WTC11 (cell line): ENCODE results near the gene AXIN2. TPM values are rescaled to one million over a fixed set of nuclear protein-coding genes. Genes with fewer than 3 reads are reported as not detected.

ENCODE experiments used
- ATAC-seq: fragments of 200-7000 bp; cut with Tn5 transposase; 2 replicates; pipeline ENCODE4 v1.10.0; 2021; ENCODE audit warnings: mild to moderate bottlenecking, moderate library complexity
- CTCF ChIA-PET: fragments of 300-600 bp; sonication (Branson Sonifier 250); formaldehyde crosslinking; loops from one replicate; lab custom pipeline; 2021; ENCODE audit warnings: antibody characterized with exemption; lab: Charles Lee
- POLR2A ChIA-PET: fragments of 350-600 bp; sonication (Branson Sonifier 250); formaldehyde crosslinking; loops from one replicate; lab custom pipeline; 2021; ENCODE audit warnings: antibody characterized with exemption; lab: Charles Lee
- DNase-seq: peaks from one replicate; pipeline ENCODE4 v3.0.0; 2021; ENCODE audit warnings: low spot score
- H3K27ac Mint-ChIP-seq: 2 replicates; pipeline ENCODE4 v1.8.0; 2021; ENCODE audit warnings: mixed read lengths
- H3K27me3 Mint-ChIP-seq: 2 replicates; pipeline ENCODE4 v1.8.0; 2021; ENCODE audit warnings: low read depth, mild to moderate bottlenecking, moderate library complexity, mixed read lengths
- H3K36me3 Mint-ChIP-seq: 2 replicates; pipeline ENCODE4 v1.8.0; 2021; ENCODE audit warnings: mixed read lengths
- H3K4me1 Mint-ChIP-seq: 2 replicates; pipeline ENCODE4 v1.8.0; 2022; ENCODE audit warnings: mixed read lengths
- H3K4me3 Mint-ChIP-seq: 2 replicates; pipeline ENCODE4 v1.8.0; 2021; ENCODE audit warnings: mild to moderate bottlenecking, moderate library complexity, mixed read lengths
- H3K9me3 Mint-ChIP-seq: 2 replicates; pipeline ENCODE4 v1.8.0; 2021; ENCODE audit warnings: mixed read lengths
- CBFB ChIP-seq: sonication (generic); formaldehyde crosslinking; IDR thresholded peaks from 2 replicates; pipeline ENCODE4 v1.8.1; 2022; ENCODE audit warnings: mild to moderate bottlenecking, low read depth, missing genetic modification reagents
- CREB1 ChIP-seq: sonication (generic); formaldehyde crosslinking; IDR thresholded peaks from 2 replicates; pipeline ENCODE4 v1.8.0; 2023; ENCODE audit warnings: mild to moderate bottlenecking, missing genetic modification reagents
- CREM ChIP-seq: sonication (generic); formaldehyde crosslinking; IDR thresholded peaks from 2 replicates; pipeline ENCODE4 v1.8.1; 2022; ENCODE audit warnings: mild to moderate bottlenecking, missing genetic modification reagents, moderate library complexity
- ESRRA ChIP-seq: sonication (generic); formaldehyde crosslinking; IDR thresholded peaks from 2 replicates; pipeline ENCODE4 v1.8.1; 2022; ENCODE audit warnings: mild to moderate bottlenecking, missing genetic modification reagents, borderline replicate concordance
- ETV6 ChIP-seq: sonication (generic); formaldehyde crosslinking; IDR thresholded peaks from 2 replicates; pipeline ENCODE4 v1.8.1; 2022; ENCODE audit warnings: mild to moderate bottlenecking, missing genetic modification reagents
- FOXJ3 ChIP-seq: sonication (generic); formaldehyde crosslinking; IDR thresholded peaks from 2 replicates; pipeline ENCODE4 v1.9.0; 2021; ENCODE audit warnings: missing genetic modification reagents, mild to moderate bottlenecking, borderline replicate concordance
- FOXK1 ChIP-seq: sonication (generic); formaldehyde crosslinking; IDR thresholded peaks from 2 replicates; pipeline ENCODE4 v1.8.0; 2022; ENCODE audit warnings: mild to moderate bottlenecking, moderate library complexity, missing genetic modification reagents
- FOXP1 ChIP-seq: sonication (generic); formaldehyde crosslinking; IDR thresholded peaks from 2 replicates; pipeline ENCODE4 v1.8.0; 2022; ENCODE audit warnings: missing genetic modification reagents, mild to moderate bottlenecking, moderate library complexity, borderline replicate concordance
- JAZF1 ChIP-seq: fragments of 250-450 bp; sonication (Bioruptor Pico); IDR thresholded peaks from 2 replicates; pipeline ENCODE4 v1.9.0; 2021; ENCODE audit warnings: moderate library complexity, mild to moderate bottlenecking, inconsistent platforms
- NFATC4 ChIP-seq: fragments of 250-450 bp; sonication (Bioruptor Pico); IDR thresholded peaks from 2 replicates; pipeline ENCODE4 v1.9.0; 2021; ENCODE audit warnings: mild to moderate bottlenecking
- NFE2L1 ChIP-seq: sonication (generic); formaldehyde crosslinking; IDR thresholded peaks from 2 replicates; pipeline ENCODE4 v1.8.1; 2023; ENCODE audit warnings: missing genetic modification reagents
- OVOL2 ChIP-seq: fragments of 250-450 bp; sonication (Bioruptor Pico); IDR thresholded peaks from 2 replicates; pipeline ENCODE4 v1.9.0; 2021; ENCODE audit warnings: mild to moderate bottlenecking, borderline replicate concordance
- PRDM15 ChIP-seq: sonication (generic); formaldehyde crosslinking; IDR thresholded peaks from 2 replicates; pipeline ENCODE4 v1.8.0; 2022; ENCODE audit warnings: missing genetic modification reagents
- PRRX2 ChIP-seq: fragments of 250-450 bp; sonication (Bioruptor Pico); IDR thresholded peaks from 2 replicates; pipeline ENCODE4 v1.8.0; 2021; ENCODE audit warnings: mild to moderate bottlenecking
- SOX15 ChIP-seq: fragments of 250-450 bp; sonication (Bioruptor Pico); IDR thresholded peaks from 2 replicates; pipeline ENCODE4 v1.9.0; 2021; ENCODE audit warnings: mild to moderate bottlenecking
- TCF7 ChIP-seq: sonication (generic); formaldehyde crosslinking; IDR thresholded peaks from 2 replicates; pipeline ENCODE4 v1.8.0; 2022; ENCODE audit warnings: mild to moderate bottlenecking, low read depth, missing genetic modification reagents, moderate library complexity
- TEAD1 ChIP-seq: sonication (generic); formaldehyde crosslinking; IDR thresholded peaks from 2 replicates; pipeline ENCODE4 v1.8.0; 2022; ENCODE audit warnings: mild to moderate bottlenecking, missing genetic modification reagents
- ZNF317 ChIP-seq: sonication (generic); formaldehyde crosslinking; IDR thresholded peaks from 2 replicates; pipeline ENCODE4 v1.8.1; 2023; ENCODE audit warnings: low read depth, mild to moderate bottlenecking, moderate library complexity, missing genetic modification reagents, borderline replicate concordance
- ZNF396 ChIP-seq: fragments of 250-450 bp; sonication (Bioruptor Pico); IDR thresholded peaks from 2 replicates; pipeline ENCODE4 v1.8.0; 2021; ENCODE audit warnings: mild to moderate bottlenecking, moderate library complexity, borderline replicate concordance
- ZNF423 ChIP-seq: fragments of 250-450 bp; sonication (Bioruptor Pico); IDR thresholded peaks from 2 replicates; pipeline ENCODE4 v2.1.2; 2022; ENCODE audit warnings: mild to moderate bottlenecking, moderate library complexity
- total RNA-seq: library from RNA; stranded (reverse); gene quantifications from 3 replicates; pipeline ENCODE4 v1.2.3, GENCODE V29; 2021
- TF ChIP-seq, protein P1 (sequence below): sonication (generic); formaldehyde crosslinking; IDR thresholded peaks from 2 replicates; pipeline ENCODE4 v1.8.1; 2022; ENCODE audit warnings: missing genetic modification reagents, borderline replicate concordance
- TF ChIP-seq, protein P2 (sequence below): sonication (generic); formaldehyde crosslinking; IDR thresholded peaks from 2 replicates; pipeline ENCODE4 v1.8.1; 2023; ENCODE audit warnings: mild to moderate bottlenecking, missing genetic modification reagents, moderate library complexity
- TF ChIP-seq, protein P3 (sequence below): fragments of 250-450 bp; sonication (Bioruptor Pico); conservative IDR thresholded peaks from 2 replicates; pipeline ENCODE4 v1.9.0; 2021; ENCODE audit warnings: mild to moderate bottlenecking
- TF ChIP-seq, protein P4 (sequence below): sonication (generic); formaldehyde crosslinking; conservative IDR thresholded peaks from 2 replicates; pipeline ENCODE4 v1.8.1; 2023; ENCODE audit warnings: mild to moderate bottlenecking, low read depth, missing genetic modification reagents, moderate library complexity

Gene AXIN2
- total RNA-seq, 1 experiment from 2014 or later: 35.0 TPM

- Mint-ChIP-seq H3K27me3 (no peaks in the 10 kb centered on the region), H3K9me3 (no peaks in the 10 kb centered on the region), H3K36me3 (peaks cover 56% of the 10 kb centered on the region), H3K4me1 (peaks cover 42% of the 10 kb centered on the region), H3K27ac (peak overlapping the region; percentile 72), H3K4me3 (peak overlapping the region; percentile 3; the same call in 1 of the 2 replicates)
- ChIA-PET CTCF (interaction anchor here (0.5 to 1.5 kb wide), 4 partner anchors 13 to 300 kb away, joined by 3 read pairs; no protein-coding TSS in a partner anchor), POLR2A (no interaction called here)
- TF ChIP-seq SOX15 (no peak), OVOL2 (no peak), CREB1 (CRISPR knock-in tag) (no peak), FOXP1 (CRISPR knock-in tag) (no peak), PRDM15 (no peak), CREM (CRISPR knock-in tag) (no peak)
- TF ChIP-seq, protein P1, sequence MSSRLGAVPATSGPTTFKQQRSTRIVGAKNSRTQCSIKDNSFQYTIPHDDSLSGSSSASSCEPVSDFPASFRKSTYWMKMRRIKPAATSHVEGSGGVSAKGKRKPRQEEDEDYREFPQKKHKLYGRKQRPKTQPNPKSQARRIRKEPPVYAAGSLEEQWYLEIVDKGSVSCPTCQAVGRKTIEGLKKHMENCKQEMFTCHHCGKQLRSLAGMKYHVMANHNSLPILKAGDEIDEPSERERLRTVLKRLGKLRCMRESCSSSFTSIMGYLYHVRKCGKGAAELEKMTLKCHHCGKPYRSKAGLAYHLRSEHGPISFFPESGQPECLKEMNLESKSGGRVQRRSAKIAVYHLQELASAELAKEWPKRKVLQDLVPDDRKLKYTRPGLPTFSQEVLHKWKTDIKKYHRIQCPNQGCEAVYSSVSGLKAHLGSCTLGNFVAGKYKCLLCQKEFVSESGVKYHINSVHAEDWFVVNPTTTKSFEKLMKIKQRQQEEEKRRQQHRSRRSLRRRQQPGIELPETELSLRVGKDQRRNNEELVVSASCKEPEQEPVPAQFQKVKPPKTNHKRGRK: no peak
- TF ChIP-seq, protein P2, sequence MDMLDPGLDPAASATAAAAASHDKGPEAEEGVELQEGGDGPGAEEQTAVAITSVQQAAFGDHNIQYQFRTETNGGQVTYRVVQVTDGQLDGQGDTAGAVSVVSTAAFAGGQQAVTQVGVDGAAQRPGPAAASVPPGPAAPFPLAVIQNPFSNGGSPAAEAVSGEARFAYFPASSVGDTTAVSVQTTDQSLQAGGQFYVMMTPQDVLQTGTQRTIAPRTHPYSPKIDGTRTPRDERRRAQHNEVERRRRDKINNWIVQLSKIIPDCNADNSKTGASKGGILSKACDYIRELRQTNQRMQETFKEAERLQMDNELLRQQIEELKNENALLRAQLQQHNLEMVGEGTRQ (CRISPR knock-in tag): no peak
- DNase-seq: peak; percentile 38
- peak; percentile 70 for ATAC-seq
These were observed 30.0 kb downstream of the AXIN2 start for GRCh38 chr17:65531256-65532100.

GRCh38 chr17:65530523-65531255, 30.8 kb downstream of the AXIN2 start:
- ATAC-seq (no peak; the same call in 1 of the 2 replicates), DNase-seq (no peak)
- H3K36me3 Mint-ChIP-seq: peaks cover 48% of the 10 kb centered on the region
- H3K4me3 Mint-ChIP-seq: peak overlapping the region; percentile 3; the same call in 1 of the 2 replicates
- no peaks in the 10 kb centered on the region for H3K27me3 Mint-ChIP-seq
- H3K9me3 Mint-ChIP-seq: no peaks in the 10 kb centered on the region
- POLR2A ChIA-PET: no interaction called here
- H3K4me1 Mint-ChIP-seq: peaks cover 42% of the 10 kb centered on the region
- CTCF ChIA-PET: interaction anchor here (0.9 to 1.5 kb wide), 2 partner anchors 35 to 299 kb away, joined by 3 read pairs; no protein-coding TSS in a partner anchor
- H3K27ac Mint-ChIP-seq: peak overlapping the region; percentile 65
- TF ChIP-seq TCF7 (CRISPR knock-in tag) (no peak), CBFB (CRISPR knock-in tag) (no peak), NFATC4 (CRISPR knock-in tag) (no peak), TEAD1 (no peak), ZNF396 (CRISPR knock-in tag) (no peak), ETV6 (CRISPR knock-in tag) (no peak), FOXK1 (CRISPR knock-in tag) (no peak), JAZF1 (CRISPR knock-in tag) (no peak), NFE2L1 (CRISPR knock-in tag) (no peak), ZNF423 (CRISPR knock-in tag) (no peak), ESRRA (CRISPR knock-in tag) (no peak), FOXJ3 (CRISPR knock-in tag) (no peak), PRRX2 (no peak), ZNF317 (CRISPR knock-in tag) (no peak)
- TF ChIP-seq, protein P3, sequence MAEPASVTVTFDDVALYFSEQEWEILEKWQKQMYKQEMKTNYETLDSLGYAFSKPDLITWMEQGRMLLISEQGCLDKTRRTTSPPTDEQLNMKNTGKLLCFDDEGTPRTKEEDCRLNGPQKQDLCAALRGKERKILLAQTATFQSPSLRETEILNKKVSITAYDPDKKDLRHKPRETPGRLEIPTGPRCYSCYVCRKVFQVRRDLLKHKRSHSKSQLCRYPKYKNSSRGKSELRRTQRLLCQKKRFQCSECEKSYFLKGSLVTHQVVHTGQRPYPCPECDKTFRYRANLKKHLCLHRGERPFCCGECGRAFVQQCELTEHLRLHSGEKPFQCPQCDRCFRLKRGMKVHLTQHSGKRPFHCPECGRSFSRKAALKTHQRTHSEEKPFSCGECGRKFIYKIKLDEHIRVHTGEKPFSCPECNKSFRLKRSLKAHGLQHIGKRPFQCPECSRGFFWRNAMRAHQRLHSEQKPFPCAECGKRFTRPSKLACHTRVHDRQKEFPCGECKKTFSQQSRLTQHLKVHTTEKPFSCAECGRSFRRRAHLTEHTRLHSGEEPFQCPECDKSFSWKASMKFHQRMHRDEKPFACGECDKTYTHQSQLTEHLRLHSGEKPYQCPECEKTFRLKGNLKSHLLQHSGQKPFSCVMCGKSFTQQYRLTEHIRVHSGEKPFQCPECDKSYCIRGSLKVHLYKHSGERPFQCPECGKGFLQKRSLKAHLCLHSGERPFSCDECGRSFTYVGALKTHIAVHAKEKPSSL (CRISPR knock-in tag): no peak
- TF ChIP-seq, protein P4, sequence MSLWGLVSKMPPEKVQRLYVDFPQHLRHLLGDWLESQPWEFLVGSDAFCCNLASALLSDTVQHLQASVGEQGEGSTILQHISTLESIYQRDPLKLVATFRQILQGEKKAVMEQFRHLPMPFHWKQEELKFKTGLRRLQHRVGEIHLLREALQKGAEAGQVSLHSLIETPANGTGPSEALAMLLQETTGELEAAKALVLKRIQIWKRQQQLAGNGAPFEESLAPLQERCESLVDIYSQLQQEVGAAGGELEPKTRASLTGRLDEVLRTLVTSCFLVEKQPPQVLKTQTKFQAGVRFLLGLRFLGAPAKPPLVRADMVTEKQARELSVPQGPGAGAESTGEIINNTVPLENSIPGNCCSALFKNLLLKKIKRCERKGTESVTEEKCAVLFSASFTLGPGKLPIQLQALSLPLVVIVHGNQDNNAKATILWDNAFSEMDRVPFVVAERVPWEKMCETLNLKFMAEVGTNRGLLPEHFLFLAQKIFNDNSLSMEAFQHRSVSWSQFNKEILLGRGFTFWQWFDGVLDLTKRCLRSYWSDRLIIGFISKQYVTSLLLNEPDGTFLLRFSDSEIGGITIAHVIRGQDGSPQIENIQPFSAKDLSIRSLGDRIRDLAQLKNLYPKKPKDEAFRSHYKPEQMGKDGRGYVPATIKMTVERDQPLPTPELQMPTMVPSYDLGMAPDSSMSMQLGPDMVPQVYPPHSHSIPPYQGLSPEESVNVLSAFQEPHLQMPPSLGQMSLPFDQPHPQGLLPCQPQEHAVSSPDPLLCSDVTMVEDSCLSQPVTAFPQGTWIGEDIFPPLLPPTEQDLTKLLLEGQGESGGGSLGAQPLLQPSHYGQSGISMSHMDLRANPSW (CRISPR knock-in tag): no peak
